Gastrocnemius medialis (tissue), 4 donors: Measurements from ENCODE around the gene PPARA. TPM values are rescaled to one million over a fixed set of nuclear protein-coding genes. Genes with fewer than 3 reads are reported as not detected.

Source experiments
- ATAC-seq, 2 donors: fragments of 150-250 bp; one replicate each; pipeline ENCODE4 v1.9.1; 2016
- DNase-seq, 2 donors: peaks; one replicate each; pipeline ENCODE4 v3.0.0-alpha.2; 2019
- H3K27ac ChIP-seq, 4 donors: fragments of 200-600 bp; sonication (generic); 1 replicate in 1 of 4; 2 replicates in 3 of 4; pipeline ENCODE4 v1.5.1; 2016 to 2018; ENCODE audit warnings: mild to moderate bottlenecking in 2 of 4, moderate library complexity in 1 of 4
- H3K27me3 ChIP-seq, 3 donors: fragments of 200-600 bp; sonication (generic) in 2 of 3; 1 replicate in 1 of 3; 2 replicates in 2 of 3; pipeline versions ENCODE4 v1.5.1 to v1.6.0; 2016 to 2019; ENCODE audit warnings: mild to moderate bottlenecking in 1 of 3, moderate library complexity in 1 of 3
- H3K36me3 ChIP-seq, 2 donors: fragments of 200-600 bp; sonication (generic) in 1 of 2; one replicate each; pipeline ENCODE4 v1.5.1; 2017 to 2018
- H3K4me1 ChIP-seq, 2 donors: fragments of 200-600 bp; sonication (generic) in 1 of 2; one replicate each; pipeline ENCODE4 v1.5.1; 2016 to 2017; ENCODE audit warnings: mild to moderate bottlenecking in 2 of 2
- H3K4me3 ChIP-seq, 4 donors: fragments of 200-600 bp; sonication (generic) in 3 of 4; 1 replicate in 1 of 4; 2 replicates in 3 of 4; pipeline ENCODE4 v1.5.1; 2016 to 2019; ENCODE audit warnings: mild to moderate bottlenecking in 2 of 4
- H3K9me3 ChIP-seq, 3 donors: fragments of 200-600 bp; sonication (generic) in 2 of 3; 1 replicate in 1 of 3; 2 replicates in 2 of 3; pipeline ENCODE4 v1.5.1; 2016 to 2019
- POLR2A ChIP-seq, 2 donors: fragments of 450-650 bp; IDR thresholded peaks; one replicate each; pipeline ENCODE4 v1.6.1; 2017; ENCODE audit warnings: antibody characterized with exemption in 2 of 2, mild to moderate bottlenecking in 2 of 2, moderate library complexity in 2 of 2
- in situ Hi-C, 4 donors: fragments of 200-750 bp; cut with MboI; loops; one replicate each; pipeline versions ENCODE4 v1.15.0 to v1.8.0; 2017; ENCODE audit warnings: low sequenced_read_pairs in 4 of 4
- intact Hi-C: fragments of 100-400 bp; cut with DNase I; formaldehyde crosslinking; loops from one replicate; pipeline ENCODE4 v1.15.1; 2023; ENCODE audit warnings: low total_unique reads
- total RNA-seq, 4 donors: library from RNA; depleted of rRNA; stranded (reverse); fragments of >200 nt; gene quantifications; one replicate each; pipeline versions ENCODE4 v1.1.0 to v1.2.3, GENCODE V29; 2016
- TF ChIP-seq, protein P1 (sequence below), 5 experiments: fragments of 450-650 bp in 3 of 5; fragments of 200-600 bp in 2 of 5; sonication (generic) in 2 of 5; IDR thresholded peaks in 4 of 5; conservative IDR thresholded peaks in 1 of 5; 1 replicate in 4 of 5; 2 replicates in 1 of 5; pipeline ENCODE4 v1.5.1; 2016 to 2019; ENCODE audit warnings: antibody characterized with exemption in 5 of 5, mild to moderate bottlenecking in 3 of 5, moderate library complexity in 3 of 5

The PPARA gene
- total RNA-seq, 4 donors from 2014 or later = 29.6 to 74.8 (median 57.9) TPM

DNA sequence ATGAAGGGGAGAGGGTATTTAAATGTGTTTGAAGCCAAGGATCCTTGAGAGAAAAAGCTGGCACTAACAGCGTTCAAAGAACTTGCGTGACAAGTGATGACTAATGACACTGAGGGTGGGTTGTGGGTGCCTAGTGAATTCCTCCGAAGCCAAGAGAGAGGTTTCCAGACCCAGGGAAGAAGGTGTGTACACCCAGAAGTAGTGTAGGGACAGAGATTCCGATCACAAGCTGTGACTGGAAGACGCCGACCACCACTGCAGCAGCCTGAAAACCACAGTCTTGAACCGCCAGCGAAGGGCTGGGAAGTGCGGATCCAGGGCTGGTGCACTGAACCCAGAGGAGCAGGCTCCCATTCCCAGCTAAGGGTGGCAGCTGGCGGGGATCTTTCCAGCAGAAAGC lies 9.5 kb downstream of the PPARA start:
- no peak for ATAC-seq
- no peak for DNase-seq
- H3K9me3 ChIP-seq = no peaks in the 10 kb centered on the region
- in situ Hi-C loops (no loop called here), intact Hi-C loops (no loop called here)
- H3K27me3 ChIP-seq = no peaks in the 10 kb centered on the region
- H3K4me3 ChIP-seq = no peak overlapping the region
- H3K4me1 ChIP-seq = peaks cover 14 to 15% of the 10 kb centered on the region in 2 donors
- TF ChIP-seq, protein P1, sequence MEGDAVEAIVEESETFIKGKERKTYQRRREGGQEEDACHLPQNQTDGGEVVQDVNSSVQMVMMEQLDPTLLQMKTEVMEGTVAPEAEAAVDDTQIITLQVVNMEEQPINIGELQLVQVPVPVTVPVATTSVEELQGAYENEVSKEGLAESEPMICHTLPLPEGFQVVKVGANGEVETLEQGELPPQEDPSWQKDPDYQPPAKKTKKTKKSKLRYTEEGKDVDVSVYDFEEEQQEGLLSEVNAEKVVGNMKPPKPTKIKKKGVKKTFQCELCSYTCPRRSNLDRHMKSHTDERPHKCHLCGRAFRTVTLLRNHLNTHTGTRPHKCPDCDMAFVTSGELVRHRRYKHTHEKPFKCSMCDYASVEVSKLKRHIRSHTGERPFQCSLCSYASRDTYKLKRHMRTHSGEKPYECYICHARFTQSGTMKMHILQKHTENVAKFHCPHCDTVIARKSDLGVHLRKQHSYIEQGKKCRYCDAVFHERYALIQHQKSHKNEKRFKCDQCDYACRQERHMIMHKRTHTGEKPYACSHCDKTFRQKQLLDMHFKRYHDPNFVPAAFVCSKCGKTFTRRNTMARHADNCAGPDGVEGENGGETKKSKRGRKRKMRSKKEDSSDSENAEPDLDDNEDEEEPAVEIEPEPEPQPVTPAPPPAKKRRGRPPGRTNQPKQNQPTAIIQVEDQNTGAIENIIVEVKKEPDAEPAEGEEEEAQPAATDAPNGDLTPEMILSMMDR (IDR thresholded peaks at IDR 0.05 in 4 of 5, conservative IDR thresholded peaks at IDR 0.05 in 1 of 5) = no peak
- no peak for TF ChIP-seq POLR2A (IDR thresholded peaks at IDR 0.05)
- no peak overlapping the region for H3K27ac ChIP-seq
- no peaks in the 10 kb centered on the region for H3K36me3 ChIP-seq

DNA sequence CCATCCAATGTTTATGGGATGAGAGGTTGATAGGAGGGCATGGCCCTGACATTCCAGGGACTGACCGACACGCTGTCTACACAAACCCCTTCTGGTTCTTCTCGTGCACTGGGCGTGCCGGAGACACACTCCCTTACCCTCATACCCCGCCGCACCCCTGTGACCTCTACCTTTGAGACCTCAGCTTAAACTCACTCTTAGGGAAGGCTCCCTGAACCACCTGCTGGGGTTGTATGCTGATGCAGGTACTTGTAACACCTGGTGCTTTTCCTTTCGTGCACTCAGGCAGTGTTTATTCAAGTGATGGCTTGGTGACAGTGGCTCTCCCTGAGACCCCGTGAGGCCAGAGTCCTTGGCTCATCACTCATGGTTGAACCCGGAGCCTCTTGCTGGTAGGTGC lies 12.0 kb downstream of the PPARA start:
- no peak for DNase-seq
- Histone ChIP-seq H3K4me3 (no peak overlapping the region), H3K36me3 (no peaks in the 10 kb centered on the region), H3K9me3 (no peaks in the 10 kb centered on the region), H3K27me3 (no peaks in the 10 kb centered on the region), H3K27ac (no peak overlapping the region), H3K4me1 (peaks cover 14 to 15% of the 10 kb centered on the region in 2 donors)
- TF ChIP-seq, protein P1 (IDR thresholded peaks at IDR 0.05 in 4 of 5, conservative IDR thresholded peaks at IDR 0.05 in 1 of 5) = no peak
- TF ChIP-seq POLR2A (IDR thresholded peaks at IDR 0.05) = no peak
- in situ Hi-C loops = no loop called here
- intact Hi-C loops = no loop called here
- no peak for ATAC-seq

DNA sequence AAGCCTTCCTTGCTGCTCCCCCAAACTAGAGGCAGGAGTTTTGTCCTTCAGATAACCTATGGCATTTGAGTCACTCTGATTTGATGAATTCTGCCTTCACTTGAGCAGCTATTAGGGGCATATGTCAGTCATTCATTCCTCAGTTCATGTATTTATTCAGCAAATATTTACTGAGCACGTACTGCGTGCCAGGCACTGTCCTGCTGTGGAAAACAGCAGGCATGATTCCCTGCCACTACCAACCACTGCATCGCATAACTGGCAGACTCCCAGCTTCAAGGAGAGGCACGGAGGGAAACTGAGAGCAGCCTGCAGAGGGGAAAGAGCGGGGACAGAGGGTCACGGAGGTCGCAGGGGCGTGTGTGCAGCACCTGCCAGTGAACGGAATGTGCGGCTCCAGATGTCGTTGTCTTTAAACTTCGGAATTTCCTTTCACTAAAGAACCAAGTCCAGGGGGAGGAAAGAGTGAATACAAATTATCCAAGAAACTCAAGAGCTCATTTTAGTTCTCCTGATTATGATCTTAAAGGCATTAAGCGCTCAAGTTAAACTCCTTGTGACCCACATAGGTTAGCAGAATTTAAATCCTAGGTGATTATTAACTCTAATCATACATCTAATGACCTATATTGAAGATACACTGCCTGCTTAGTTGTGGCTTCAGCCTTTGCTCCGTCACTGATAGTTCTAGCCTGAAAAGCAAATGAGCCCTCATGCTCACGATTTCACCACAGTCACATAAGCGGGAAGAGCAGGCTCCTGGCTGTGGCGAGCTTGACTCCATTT lies 12.6 kb downstream of the PPARA start:
- H3K9me3 ChIP-seq = no peaks in the 10 kb centered on the region
- TF ChIP-seq POLR2A (IDR thresholded peaks at IDR 0.05) = no peak
- TF ChIP-seq, protein P1 (IDR thresholded peaks at IDR 0.05 in 4 of 5, conservative IDR thresholded peaks at IDR 0.05 in 1 of 5) = no peak
- H3K4me1 ChIP-seq = peaks cover 12 to 14% of the 10 kb centered on the region in 2 donors
- in situ Hi-C loops = no loop called here
- peak overlapping the region in 1 of 4 donors; percentile 7 for H3K27ac ChIP-seq
- DNase-seq (no peak), ATAC-seq (no peak)
- intact Hi-C loops = no loop called here
- H3K4me3 ChIP-seq = no peak overlapping the region
- H3K36me3 ChIP-seq = no peaks in the 10 kb centered on the region
- no peaks in the 10 kb centered on the region for H3K27me3 ChIP-seq

DNA sequence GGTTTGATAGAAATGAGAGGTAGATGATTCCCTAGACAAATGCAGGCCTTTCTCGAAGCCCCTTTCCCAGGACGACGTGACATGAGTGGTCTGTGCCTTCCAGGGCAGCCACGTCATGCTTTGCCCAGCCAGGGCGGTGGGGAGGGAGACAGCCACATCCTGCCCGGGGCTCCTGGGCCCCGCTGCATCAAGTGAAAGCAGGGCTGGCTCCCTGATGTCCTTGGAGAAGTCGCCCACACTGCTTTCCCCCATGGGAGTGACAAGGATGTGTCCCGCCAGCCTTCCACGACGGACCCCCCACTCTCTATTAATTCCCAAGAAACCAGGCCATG lies 13.2 kb downstream of the PPARA start:
- Histone ChIP-seq H3K27me3 (no peaks in the 10 kb centered on the region), H3K4me3 (no peak overlapping the region), H3K27ac (peak overlapping the region in 1 of 4 donors; percentile 7), H3K9me3 (no peaks in the 10 kb centered on the region), H3K36me3 (no peaks in the 10 kb centered on the region), H3K4me1 (peaks cover 7 to 9% of the 10 kb centered on the region in 2 donors)
- intact Hi-C loops = no loop called here
- in situ Hi-C loops = no loop called here
- TF ChIP-seq, protein P1 (IDR thresholded peaks at IDR 0.05 in 4 of 5, conservative IDR thresholded peaks at IDR 0.05 in 1 of 5) = no peak
- no peak for TF ChIP-seq POLR2A (IDR thresholded peaks at IDR 0.05)
- ATAC-seq (no peak), DNase-seq (no peak)
